GM18519 (cell line): ENCODE data around the gene SH3GL2.
"Not testable (repeated sequence)": the region's sequence is repeated elsewhere in the genome, so short reads cannot be mapped to it uniquely, and the experiment has no call there.

ENCODE experiments used
- ATAC-seq: cut with Tn5 transposase; IDR thresholded peaks from one replicate; pipeline ENCODE4 v1.9.1; 2021; ENCODE audit warnings: mild to moderate bottlenecking, moderate library complexity; ENCODE audit not compliant: unreplicated experiment, low FRiP score

The SH3GL2 gene

GRCh38 chr9:17739022-17739421 is 160.2 kb downstream of the SH3GL2 start:
- no peak for ATAC-seq

- ATAC-seq: no peak
These were observed 160.9 kb downstream of the SH3GL2 start for GRCh38 chr9:17739736-17740135.

GRCh38 chr9:17742067-17742466 is 163.2 kb downstream of the SH3GL2 start:
- ATAC-seq: no peak

GRCh38 chr9:17744786-17745185 is 165.9 kb downstream of the SH3GL2 start:
- no peak for ATAC-seq

GRCh38 chr9:17750269-17750668 is 171.4 kb downstream of the SH3GL2 start:
- no peak for ATAC-seq

- no peak for ATAC-seq
These were observed 172.6 kb downstream of the SH3GL2 start for GRCh38 chr9:17751486-17751885.

- ATAC-seq: no peak
These were observed 173.2 kb downstream of the SH3GL2 start for GRCh38 chr9:17752021-17752420.

GRCh38 chr9:17757816-17758215 is 178.9 kb downstream of the SH3GL2 start:
- ATAC-seq: no peak

GRCh38 chr9:17760250-17760649 is 181.4 kb downstream of the SH3GL2 start:
- ATAC-seq: no peak

GRCh38 chr9:17761984-17762676 is 183.3 kb downstream of the SH3GL2 start:
- ATAC-seq: no peak

GRCh38 chr9:17764306-17764705 is 185.4 kb downstream of the SH3GL2 start:
- no peak for ATAC-seq

GRCh38 chr9:17765131-17765530 is 186.3 kb downstream of the SH3GL2 start:
- not testable (repeated sequence) for ATAC-seq

GRCh38 chr9:17772223-17772622 is 193.4 kb downstream of the SH3GL2 start:
- ATAC-seq: no peak

- no peak for ATAC-seq
These were observed 196.8 kb downstream of the SH3GL2 start for GRCh38 chr9:17775656-17776055.

- ATAC-seq: no peak
These were observed 197.9 kb downstream of the SH3GL2 start for GRCh38 chr9:17776735-17777134.

GRCh38 chr9:17777465-17777864 is 198.6 kb downstream of the SH3GL2 start:
- ATAC-seq: no peak

- no peak for ATAC-seq
These were observed 203.7 kb downstream of the SH3GL2 start for GRCh38 chr9:17782430-17783149.

- ATAC-seq: no peak
These were observed 204.4 kb downstream of the SH3GL2 start for GRCh38 chr9:17783227-17783626.

GRCh38 chr9:17789316-17789715 is 210.4 kb downstream of the SH3GL2 start:
- ATAC-seq: no peak

GRCh38 chr9:17793713-17794622 is 215.1 kb downstream of the SH3GL2 start:
- ATAC-seq: no peak

- ATAC-seq: no peak
These were observed 216.9 kb downstream of the SH3GL2 start for GRCh38 chr9:17795744-17796143.
